ENCODE data around the gene CCDC40. TPM values are rescaled to one million over a fixed set of nuclear protein-coding genes. Genes with fewer than 3 reads are reported as not detected.
A peak's percentile ranks its signal among the peaks of the same experiment; 100 is the strongest.

The CCDC40 gene
- total RNA-seq, 1 experiment from 2014 or later = 16.3 TPM

DNA sequence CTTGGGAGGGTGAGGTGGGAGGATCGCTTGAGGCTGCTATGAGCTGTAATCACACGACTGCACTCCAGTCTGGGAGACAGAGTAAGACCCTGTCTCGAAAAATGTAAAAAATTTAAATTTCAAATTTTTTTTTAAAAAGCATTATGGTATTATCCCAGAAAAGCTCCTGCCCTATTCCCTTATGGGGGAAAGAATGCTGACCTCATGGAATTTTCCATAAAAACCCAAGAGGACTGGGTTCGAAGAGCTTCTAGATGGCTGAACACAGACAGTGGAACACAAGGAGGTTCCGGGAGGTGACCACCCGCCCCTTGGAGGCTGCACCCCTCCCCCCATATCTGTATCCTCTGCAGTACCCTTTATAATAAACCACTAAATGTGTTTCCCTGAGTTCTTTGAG lies 106.5 kb downstream of the CCDC40 start:
- peaks cover 18% of the 10 kb centered on the region for H3K4me1 Mint-ChIP-seq
- ATAC-seq (no peak), DNase-seq (ENCODE audit: low spot score) (no peak)
- no peaks in the 10 kb centered on the region for H3K9me3 Mint-ChIP-seq
- ChIA-PET POLR2A (no interaction called here), CTCF (interaction anchor here (1.3 to 5.6 kb wide), 3 partner anchors 19 to 48 kb away, joined by 3 to 35 read pairs (median 6); partner anchors contain the start of gene GAA)
- no peaks in the 10 kb centered on the region for H3K27me3 Mint-ChIP-seq (ENCODE audit: low read depth)
- H3K36me3 Mint-ChIP-seq = peaks cover 62% of the 10 kb centered on the region
- no peak for TF ChIP-seq RELA (CRISPR knock-in tag; IDR thresholded peaks at IDR 0.05; ENCODE audit: borderline replicate concordance)
- TF ChIP-seq CBFB (CRISPR knock-in tag; IDR thresholded peaks at IDR 0.05; ENCODE audit: low read depth) = no peak
- TF ChIP-seq ZBTB21 (CRISPR knock-in tag; IDR thresholded peaks at IDR 0.05; ENCODE audit: borderline replicate concordance) = no peak
- TF ChIP-seq FOXJ3 (CRISPR knock-in tag; IDR thresholded peaks at IDR 0.05; ENCODE audit: borderline replicate concordance) = no peak
- TF ChIP-seq, protein P1, sequence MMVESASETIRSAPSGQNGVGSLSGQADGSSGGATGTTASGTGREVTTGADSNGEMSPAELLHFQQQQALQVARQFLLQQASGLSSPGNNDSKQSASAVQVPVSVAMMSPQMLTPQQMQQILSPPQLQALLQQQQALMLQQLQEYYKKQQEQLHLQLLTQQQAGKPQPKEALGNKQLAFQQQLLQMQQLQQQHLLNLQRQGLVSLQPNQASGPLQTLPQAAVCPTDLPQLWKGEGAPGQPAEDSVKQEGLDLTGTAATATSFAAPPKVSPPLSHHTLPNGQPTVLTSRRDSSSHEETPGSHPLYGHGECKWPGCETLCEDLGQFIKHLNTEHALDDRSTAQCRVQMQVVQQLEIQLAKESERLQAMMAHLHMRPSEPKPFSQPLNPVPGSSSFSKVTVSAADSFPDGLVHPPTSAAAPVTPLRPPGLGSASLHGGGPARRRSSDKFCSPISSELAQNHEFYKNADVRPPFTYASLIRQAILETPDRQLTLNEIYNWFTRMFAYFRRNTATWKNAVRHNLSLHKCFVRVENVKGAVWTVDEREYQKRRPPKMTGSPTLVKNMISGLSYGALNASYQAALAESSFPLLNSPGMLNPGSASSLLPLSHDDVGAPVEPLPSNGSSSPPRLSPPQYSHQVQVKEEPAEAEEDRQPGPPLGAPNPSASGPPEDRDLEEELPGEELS (CRISPR knock-in tag; IDR thresholded peaks at IDR 0.05) = no peak
- TF ChIP-seq ZNF219 (CRISPR knock-in tag; IDR thresholded peaks at IDR 0.05; ENCODE audit: borderline replicate concordance) = no peak
- no peak for TF ChIP-seq TP53 (CRISPR knock-in tag; IDR thresholded peaks at IDR 0.05)
- TF ChIP-seq, protein P2, sequence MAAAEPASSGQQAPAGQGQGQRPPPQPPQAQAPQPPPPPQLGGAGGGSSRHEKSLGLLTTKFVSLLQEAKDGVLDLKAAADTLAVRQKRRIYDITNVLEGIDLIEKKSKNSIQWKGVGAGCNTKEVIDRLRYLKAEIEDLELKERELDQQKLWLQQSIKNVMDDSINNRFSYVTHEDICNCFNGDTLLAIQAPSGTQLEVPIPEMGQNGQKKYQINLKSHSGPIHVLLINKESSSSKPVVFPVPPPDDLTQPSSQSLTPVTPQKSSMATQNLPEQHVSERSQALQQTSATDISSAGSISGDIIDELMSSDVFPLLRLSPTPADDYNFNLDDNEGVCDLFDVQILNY (CRISPR knock-in tag; IDR thresholded peaks at IDR 0.05) = no peak
- TF ChIP-seq GTF2I (CRISPR knock-in tag; conservative IDR thresholded peaks at IDR 0.05) = no peak
- TF ChIP-seq, protein P3, sequence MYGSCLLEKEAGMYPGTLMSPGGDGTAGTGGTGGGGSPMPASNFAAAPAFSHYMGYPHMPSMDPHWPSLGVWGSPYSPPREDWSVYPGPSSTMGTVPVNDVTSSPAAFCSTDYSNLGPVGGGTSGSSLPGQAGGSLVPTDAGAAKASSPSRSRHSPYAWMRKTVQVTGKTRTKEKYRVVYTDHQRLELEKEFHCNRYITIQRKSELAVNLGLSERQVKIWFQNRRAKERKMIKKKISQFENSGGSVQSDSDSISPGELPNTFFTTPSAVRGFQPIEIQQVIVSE (CRISPR knock-in tag; IDR thresholded peaks at IDR 0.05; ENCODE audit: borderline replicate concordance) = no peak
- no peak for TF ChIP-seq CREM (CRISPR knock-in tag; IDR thresholded peaks at IDR 0.05)
- TF ChIP-seq, protein P4, sequence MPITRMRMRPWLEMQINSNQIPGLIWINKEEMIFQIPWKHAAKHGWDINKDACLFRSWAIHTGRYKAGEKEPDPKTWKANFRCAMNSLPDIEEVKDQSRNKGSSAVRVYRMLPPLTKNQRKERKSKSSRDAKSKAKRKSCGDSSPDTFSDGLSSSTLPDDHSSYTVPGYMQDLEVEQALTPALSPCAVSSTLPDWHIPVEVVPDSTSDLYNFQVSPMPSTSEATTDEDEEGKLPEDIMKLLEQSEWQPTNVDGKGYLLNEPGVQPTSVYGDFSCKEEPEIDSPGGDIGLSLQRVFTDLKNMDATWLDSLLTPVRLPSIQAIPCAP (CRISPR knock-in tag; IDR thresholded peaks at IDR 0.05) = no peak
- TF ChIP-seq, protein P5, sequence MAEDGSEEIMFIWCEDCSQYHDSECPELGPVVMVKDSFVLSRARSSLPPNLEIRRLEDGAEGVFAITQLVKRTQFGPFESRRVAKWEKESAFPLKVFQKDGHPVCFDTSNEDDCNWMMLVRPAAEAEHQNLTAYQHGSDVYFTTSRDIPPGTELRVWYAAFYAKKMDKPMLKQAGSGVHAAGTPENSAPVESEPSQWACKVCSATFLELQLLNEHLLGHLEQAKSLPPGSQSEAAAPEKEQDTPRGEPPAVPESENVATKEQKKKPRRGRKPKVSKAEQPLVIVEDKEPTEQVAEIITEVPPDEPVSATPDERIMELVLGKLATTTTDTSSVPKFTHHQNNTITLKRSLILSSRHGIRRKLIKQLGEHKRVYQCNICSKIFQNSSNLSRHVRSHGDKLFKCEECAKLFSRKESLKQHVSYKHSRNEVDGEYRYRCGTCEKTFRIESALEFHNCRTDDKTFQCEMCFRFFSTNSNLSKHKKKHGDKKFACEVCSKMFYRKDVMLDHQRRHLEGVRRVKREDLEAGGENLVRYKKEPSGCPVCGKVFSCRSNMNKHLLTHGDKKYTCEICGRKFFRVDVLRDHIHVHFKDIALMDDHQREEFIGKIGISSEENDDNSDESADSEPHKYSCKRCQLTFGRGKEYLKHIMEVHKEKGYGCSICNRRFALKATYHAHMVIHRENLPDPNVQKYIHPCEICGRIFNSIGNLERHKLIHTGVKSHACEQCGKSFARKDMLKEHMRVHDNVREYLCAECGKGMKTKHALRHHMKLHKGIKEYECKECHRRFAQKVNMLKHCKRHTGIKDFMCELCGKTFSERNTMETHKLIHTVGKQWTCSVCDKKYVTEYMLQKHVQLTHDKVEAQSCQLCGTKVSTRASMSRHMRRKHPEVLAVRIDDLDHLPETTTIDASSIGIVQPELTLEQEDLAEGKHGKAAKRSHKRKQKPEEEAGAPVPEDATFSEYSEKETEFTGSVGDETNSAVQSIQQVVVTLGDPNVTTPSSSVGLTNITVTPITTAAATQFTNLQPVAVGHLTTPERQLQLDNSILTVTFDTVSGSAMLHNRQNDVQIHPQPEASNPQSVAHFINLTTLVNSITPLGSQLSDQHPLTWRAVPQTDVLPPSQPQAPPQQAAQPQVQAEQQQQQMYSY (CRISPR knock-in tag; IDR thresholded peaks at IDR 0.05) = no peak
- no peak overlapping the region for H3K4me3 Mint-ChIP-seq
- H3K27ac Mint-ChIP-seq = no peak overlapping the region

DNA sequence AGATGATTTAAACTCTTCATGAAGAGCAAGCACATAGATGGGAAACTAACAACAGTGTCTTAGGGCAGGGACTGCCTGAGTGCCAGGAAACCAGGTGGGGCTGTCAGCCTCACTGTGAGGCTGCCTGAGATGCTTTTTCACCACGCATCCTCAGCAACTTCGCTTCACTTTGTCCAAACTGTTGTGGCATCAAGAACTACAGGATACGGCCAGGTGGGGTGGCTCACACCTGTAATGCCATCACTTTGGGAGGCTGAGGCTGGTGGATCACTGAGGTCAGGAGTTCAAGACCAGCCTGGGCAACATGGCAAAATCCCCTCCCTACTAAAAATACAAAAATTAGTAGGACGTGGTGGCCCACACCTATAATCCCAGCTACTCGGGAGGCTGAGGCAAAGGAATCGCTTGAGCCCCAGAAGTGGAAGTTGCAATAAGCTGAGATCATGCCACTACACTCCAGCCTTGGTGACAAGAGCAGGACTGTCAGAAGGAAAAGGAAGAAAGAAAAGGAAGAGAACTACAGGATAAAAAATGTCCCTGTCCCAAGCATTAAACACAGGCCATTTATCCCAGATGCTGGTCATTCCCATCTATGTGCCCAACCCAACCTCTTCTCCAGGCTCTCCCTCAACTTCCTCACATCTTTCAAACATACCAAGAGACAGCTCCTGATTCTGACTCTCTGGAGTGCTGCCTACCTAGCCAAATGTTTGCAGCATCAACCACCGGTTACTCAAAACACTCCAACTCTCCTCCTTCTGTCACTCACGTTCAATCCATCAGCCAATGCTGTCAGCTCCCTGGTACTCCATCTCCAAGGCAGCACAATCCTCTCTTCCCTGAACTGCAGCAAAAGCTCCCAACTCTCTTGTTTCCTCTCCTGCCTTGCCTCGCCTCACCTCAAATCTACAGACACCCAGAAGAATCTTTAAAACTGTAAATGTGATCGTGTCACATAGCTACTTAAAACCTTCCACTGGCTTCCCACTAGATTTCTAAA lies 108.9 kb downstream of the CCDC40 start:
- peak overlapping the region; percentile 29 for H3K27ac Mint-ChIP-seq
- peak overlapping the region; percentile 77 for H3K4me3 Mint-ChIP-seq
- peaks cover 38% of the 10 kb centered on the region for H3K36me3 Mint-ChIP-seq
- peaks cover 22% of the 10 kb centered on the region for H3K4me1 Mint-ChIP-seq
- TF ChIP-seq ETV6 (CRISPR knock-in tag; IDR thresholded peaks at IDR 0.05) (no peak), OVOL2 (CRISPR knock-in tag; IDR thresholded peaks at IDR 0.05; ENCODE audit: borderline replicate concordance) (no peak)
- H3K9me3 Mint-ChIP-seq = no peaks in the 10 kb centered on the region
- H3K27me3 Mint-ChIP-seq (ENCODE audit: low read depth) = no peaks in the 10 kb centered on the region
- no peak for DNase-seq (ENCODE audit: low spot score)
- CTCF ChIA-PET = interaction anchor here (0.6 to 5.6 kb wide), 9 partner anchors 9 to 216 kb away, joined by 3 to 35 read pairs (median 4); partner anchors contain the start of gene GAA
- POLR2A ChIA-PET = interaction anchor here (0.6 to 1.4 kb wide), 5 partner anchors 12 to 210 kb away, joined by 3 to 5 read pairs (median 3); partner anchors contain the start of gene GAA
- ATAC-seq = no peak

Measured in WTC11 (cell line).